Measurements from ENCODE around the gene SNCA.
A peak's percentile ranks its signal among the peaks of the same experiment; 100 is the strongest.

The SNCA gene

DNA sequence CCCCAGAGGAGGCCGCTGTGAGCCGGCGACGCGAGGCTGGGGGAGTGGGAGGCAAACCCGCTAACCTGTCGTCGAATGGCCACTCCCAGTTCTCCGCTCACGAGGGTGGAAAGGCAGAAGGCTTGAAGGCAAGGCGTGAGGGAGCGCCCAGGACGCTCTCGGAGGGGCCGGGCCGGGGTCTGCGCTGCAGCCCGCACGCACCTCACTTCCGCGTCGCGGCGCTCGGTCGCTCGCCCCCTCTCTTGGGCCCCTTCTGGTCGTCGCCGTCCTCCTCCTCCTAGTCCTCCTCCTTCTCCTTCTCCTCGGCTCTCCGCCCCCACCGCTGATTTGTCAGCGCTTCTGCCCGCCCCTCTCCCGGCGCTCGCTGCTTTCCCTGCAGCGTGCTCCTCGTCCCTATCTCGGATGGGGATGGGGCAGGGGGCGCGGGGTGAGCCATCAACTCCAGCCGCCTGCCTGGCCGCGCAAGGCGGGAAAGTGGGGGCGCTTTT lies at the start of gene SNCA:
TSS of gene SNCA (minus strand) at position 265 of the 488 bp plus-strand sequence. CDS start 1,494 bp downstream, outside the sequence.
- TF ChIP-seq, protein P1, sequence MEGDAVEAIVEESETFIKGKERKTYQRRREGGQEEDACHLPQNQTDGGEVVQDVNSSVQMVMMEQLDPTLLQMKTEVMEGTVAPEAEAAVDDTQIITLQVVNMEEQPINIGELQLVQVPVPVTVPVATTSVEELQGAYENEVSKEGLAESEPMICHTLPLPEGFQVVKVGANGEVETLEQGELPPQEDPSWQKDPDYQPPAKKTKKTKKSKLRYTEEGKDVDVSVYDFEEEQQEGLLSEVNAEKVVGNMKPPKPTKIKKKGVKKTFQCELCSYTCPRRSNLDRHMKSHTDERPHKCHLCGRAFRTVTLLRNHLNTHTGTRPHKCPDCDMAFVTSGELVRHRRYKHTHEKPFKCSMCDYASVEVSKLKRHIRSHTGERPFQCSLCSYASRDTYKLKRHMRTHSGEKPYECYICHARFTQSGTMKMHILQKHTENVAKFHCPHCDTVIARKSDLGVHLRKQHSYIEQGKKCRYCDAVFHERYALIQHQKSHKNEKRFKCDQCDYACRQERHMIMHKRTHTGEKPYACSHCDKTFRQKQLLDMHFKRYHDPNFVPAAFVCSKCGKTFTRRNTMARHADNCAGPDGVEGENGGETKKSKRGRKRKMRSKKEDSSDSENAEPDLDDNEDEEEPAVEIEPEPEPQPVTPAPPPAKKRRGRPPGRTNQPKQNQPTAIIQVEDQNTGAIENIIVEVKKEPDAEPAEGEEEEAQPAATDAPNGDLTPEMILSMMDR (IDR thresholded peaks at IDR 0.05; ENCODE audit: insufficient read depth, low read length, poor library complexity, severe bottlenecking), result no peak
- Histone ChIP-seq H3K36me3 (ENCODE audit: control insufficient read depth, insufficient read depth, low read length) (no peaks in the 10 kb centered on the region), H3K27me3 (replicated peaks; ENCODE audit: control insufficient read depth, insufficient read depth, low read length) (peaks cover 2% of the 10 kb centered on the region), H3K4me3 (replicated peaks; ENCODE audit: low read depth, low read length) (no peak within 1 kb of the TSS)
- peak; percentile 3 for DNase-seq (ENCODE audit: extremely low read depth, insufficient read length)

DNA sequence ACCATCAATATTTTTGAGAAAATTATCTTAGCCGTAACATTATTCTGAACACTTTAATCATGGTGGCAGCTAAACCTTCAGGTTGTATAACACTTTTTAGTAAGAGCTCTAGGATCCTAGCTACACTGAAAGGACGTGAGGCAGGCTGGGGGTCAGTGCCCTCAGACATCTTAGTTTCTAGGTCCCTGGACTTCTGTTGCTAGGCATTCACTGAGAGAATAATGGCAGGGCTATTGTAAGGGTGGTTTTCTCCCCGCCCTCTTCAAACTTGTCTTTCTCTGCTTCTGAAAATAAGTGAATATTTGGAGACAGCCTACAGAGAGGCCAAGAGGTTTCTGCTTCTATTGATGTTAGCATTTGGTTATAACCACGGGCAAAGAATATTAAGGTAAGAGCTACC lies 42.3 kb upstream of the SNCA start:
- TF ChIP-seq, protein P1 (IDR thresholded peaks at IDR 0.05; ENCODE audit: insufficient read depth, low read length, poor library complexity, severe bottlenecking), result no peak
- H3K4me3 ChIP-seq (replicated peaks; ENCODE audit: low read depth, low read length), result no peak overlapping the region
- DNase-seq (ENCODE audit: extremely low read depth, insufficient read length), result no peak
- H3K36me3 ChIP-seq (ENCODE audit: control insufficient read depth, insufficient read depth, low read length), result no peaks in the 10 kb centered on the region
- H3K27me3 ChIP-seq (replicated peaks; ENCODE audit: control insufficient read depth, insufficient read depth, low read length), result no peaks in the 10 kb centered on the region

DNA sequence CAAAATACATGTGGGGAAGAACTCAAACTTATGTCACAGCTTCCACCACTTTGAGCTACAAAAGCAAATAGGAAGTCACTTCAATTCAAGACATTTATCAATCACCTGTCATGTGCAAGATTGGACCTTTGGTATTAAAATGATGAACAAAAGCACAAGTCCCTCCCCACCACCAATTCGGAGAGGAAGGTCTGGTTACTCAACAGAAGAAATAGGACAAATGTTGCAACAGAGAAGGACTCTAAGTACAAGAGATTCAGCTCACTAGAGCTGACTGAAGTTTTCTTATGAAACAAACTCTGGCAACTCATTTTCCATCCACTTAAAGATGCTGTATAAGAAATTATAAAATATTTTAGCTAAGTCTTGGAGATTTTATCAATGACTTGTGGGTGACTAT lies 41.6 kb upstream of the SNCA start:
- Histone ChIP-seq H3K27me3 (replicated peaks; ENCODE audit: control insufficient read depth, insufficient read depth, low read length) (no peaks in the 10 kb centered on the region), H3K4me3 (replicated peaks; ENCODE audit: low read depth, low read length) (no peak overlapping the region), H3K36me3 (ENCODE audit: control insufficient read depth, insufficient read depth, low read length) (no peaks in the 10 kb centered on the region)
- DNase-seq (ENCODE audit: extremely low read depth, insufficient read length), result no peak
- TF ChIP-seq, protein P1 (IDR thresholded peaks at IDR 0.05; ENCODE audit: insufficient read depth, low read length, poor library complexity, severe bottlenecking), result no peak

- TF ChIP-seq, protein P1 (IDR thresholded peaks at IDR 0.05; ENCODE audit: insufficient read depth, low read length, poor library complexity, severe bottlenecking), result no peak
- DNase-seq (ENCODE audit: extremely low read depth, insufficient read length), result no peak
- Histone ChIP-seq H3K4me3 (replicated peaks; ENCODE audit: low read depth, low read length) (no peak overlapping the region), H3K36me3 (ENCODE audit: control insufficient read depth, insufficient read depth, low read length) (no peaks in the 10 kb centered on the region), H3K27me3 (replicated peaks; ENCODE audit: control insufficient read depth, insufficient read depth, low read length) (no peaks in the 10 kb centered on the region)
These were observed 39.6 kb upstream of the SNCA start for GRCh38 chr4:89876548-89876947.

DNA sequence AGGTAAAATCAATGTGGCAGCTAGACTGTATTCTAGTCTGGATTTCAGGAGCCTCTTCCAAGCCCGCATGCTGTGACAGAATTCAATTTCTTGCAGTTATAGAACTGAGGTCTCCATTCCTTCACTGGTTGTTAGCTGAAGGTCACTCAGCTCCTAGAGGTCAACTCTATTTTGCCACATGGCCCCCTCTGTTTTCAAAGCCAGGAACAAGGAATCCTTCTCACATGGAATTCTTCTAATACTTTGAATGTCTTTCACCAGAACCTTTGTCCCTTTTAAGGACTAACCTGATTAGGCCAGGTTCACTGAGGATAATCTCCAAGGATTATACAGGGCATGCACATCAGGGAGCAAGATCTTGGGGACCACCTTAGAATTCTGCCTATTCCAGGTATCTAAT lies 34.2 kb upstream of the SNCA start:
- no peaks in the 10 kb centered on the region for H3K27me3 ChIP-seq (replicated peaks; ENCODE audit: control insufficient read depth, insufficient read depth, low read length)
- TF ChIP-seq, protein P1 (IDR thresholded peaks at IDR 0.05; ENCODE audit: insufficient read depth, low read length, poor library complexity, severe bottlenecking), result no peak
- no peak for DNase-seq (ENCODE audit: extremely low read depth, insufficient read length)
- no peak overlapping the region for H3K4me3 ChIP-seq (replicated peaks; ENCODE audit: low read depth, low read length)
- H3K36me3 ChIP-seq (ENCODE audit: control insufficient read depth, insufficient read depth, low read length), result no peaks in the 10 kb centered on the region

DNA sequence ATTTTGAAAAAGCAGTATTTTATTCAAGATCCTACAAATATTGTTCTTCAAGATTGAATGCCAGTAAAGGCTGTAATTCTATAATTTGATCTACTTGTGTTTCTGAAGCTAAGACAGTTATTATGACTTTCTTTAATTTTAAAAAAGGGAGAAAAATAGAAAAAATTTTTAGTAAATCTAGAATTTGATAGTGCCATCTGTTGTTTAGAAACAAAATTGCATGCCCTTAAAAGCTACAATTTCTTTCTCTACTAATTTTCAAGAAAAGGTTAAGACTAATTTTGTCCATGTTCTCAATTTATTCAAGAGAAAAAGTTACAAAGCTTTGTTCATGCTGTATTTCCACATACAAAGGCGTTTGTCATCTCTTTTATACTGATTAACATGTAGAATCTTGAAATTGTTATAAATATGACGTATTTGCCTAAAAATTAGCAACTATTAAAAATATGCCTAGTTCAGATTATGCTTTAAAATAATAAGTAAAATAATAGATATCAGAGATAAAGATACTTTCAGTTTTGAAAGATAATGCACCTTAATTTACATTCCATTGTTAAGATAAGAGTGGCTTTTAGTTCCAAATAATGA lies 32.1 kb upstream of the SNCA start:
- Histone ChIP-seq H3K27me3 (replicated peaks; ENCODE audit: control insufficient read depth, insufficient read depth, low read length) (no peaks in the 10 kb centered on the region), H3K36me3 (ENCODE audit: control insufficient read depth, insufficient read depth, low read length) (no peaks in the 10 kb centered on the region), H3K4me3 (replicated peaks; ENCODE audit: low read depth, low read length) (no peak overlapping the region)
- TF ChIP-seq, protein P1 (IDR thresholded peaks at IDR 0.05; ENCODE audit: insufficient read depth, low read length, poor library complexity, severe bottlenecking), result peak; percentile 34
- no peak for DNase-seq (ENCODE audit: extremely low read depth, insufficient read length)

All from GM06990 (cell line).